Tibial nerve (tissue), 4 donors: ENCODE results near the gene DDX39B.

Experiments
- EP300 ChIP-seq, 2 donors: sonication (generic); formaldehyde crosslinking; IDR thresholded peaks; one replicate each; pipeline ENCODE4 v1.6.1; 2017; ENCODE audit warnings: antibody characterized with exemption in 2 of 2, mild to moderate bottlenecking in 1 of 2
- POLR2A ChIP-seq, 2 donors: fragments of 450-650 bp; IDR thresholded peaks; one replicate each; pipeline ENCODE4 v1.6.1; 2017; ENCODE audit warnings: antibody characterized with exemption in 2 of 2, mild to moderate bottlenecking in 2 of 2, moderate library complexity in 2 of 2
- TF ChIP-seq, protein P1 (sequence below), 5 experiments: fragments of 200-600 bp in 3 of 5; fragments of 450-650 bp in 2 of 5; sonication (generic) in 3 of 5; IDR thresholded peaks; one replicate each; pipeline ENCODE4 v1.5.1; 2016 to 2019; ENCODE audit warnings: antibody characterized with exemption in 5 of 5, mild to moderate bottlenecking in 3 of 5, moderate library complexity in 2 of 5

GRCh38 chr6:31489086-31489485 is 52.7 kb downstream of the DDX39B start:
- TF ChIP-seq, protein P1, sequence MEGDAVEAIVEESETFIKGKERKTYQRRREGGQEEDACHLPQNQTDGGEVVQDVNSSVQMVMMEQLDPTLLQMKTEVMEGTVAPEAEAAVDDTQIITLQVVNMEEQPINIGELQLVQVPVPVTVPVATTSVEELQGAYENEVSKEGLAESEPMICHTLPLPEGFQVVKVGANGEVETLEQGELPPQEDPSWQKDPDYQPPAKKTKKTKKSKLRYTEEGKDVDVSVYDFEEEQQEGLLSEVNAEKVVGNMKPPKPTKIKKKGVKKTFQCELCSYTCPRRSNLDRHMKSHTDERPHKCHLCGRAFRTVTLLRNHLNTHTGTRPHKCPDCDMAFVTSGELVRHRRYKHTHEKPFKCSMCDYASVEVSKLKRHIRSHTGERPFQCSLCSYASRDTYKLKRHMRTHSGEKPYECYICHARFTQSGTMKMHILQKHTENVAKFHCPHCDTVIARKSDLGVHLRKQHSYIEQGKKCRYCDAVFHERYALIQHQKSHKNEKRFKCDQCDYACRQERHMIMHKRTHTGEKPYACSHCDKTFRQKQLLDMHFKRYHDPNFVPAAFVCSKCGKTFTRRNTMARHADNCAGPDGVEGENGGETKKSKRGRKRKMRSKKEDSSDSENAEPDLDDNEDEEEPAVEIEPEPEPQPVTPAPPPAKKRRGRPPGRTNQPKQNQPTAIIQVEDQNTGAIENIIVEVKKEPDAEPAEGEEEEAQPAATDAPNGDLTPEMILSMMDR (IDR thresholded peaks at IDR 0.05) = no peak
- TF ChIP-seq POLR2A (IDR thresholded peaks at IDR 0.05) (no peak), EP300 (IDR thresholded peaks at IDR 0.05) (no peak)
